Right lobe of liver (tissue), 6 donors: ENCODE data around the gene SPEF1. TPM values are rescaled to one million over a fixed set of nuclear protein-coding genes. Genes with fewer than 3 reads are reported as not detected.
A peak's percentile ranks its signal among the peaks of the same experiment; 100 is the strongest.

Source experiments
- ATAC-seq, 4 donors: fragments of 200-7000 bp; cut with Tn5 transposase; one replicate each; pipeline ENCODE4 v1.9.1; 2020; ENCODE audit warnings: mild to moderate bottlenecking in 4 of 4, moderate library complexity in 4 of 4
- DNase-seq, 3 donors: peaks; one replicate each; pipeline ENCODE4 v3.0.0-alpha.2; 2020
- H3K27ac ChIP-seq, 3 donors: fragments of 200-600 bp; one replicate each; pipeline ENCODE4 v1.8.0; 2022
- H3K27me3 ChIP-seq, 2 donors: fragments of 200-600 bp; one replicate each; pipeline ENCODE4 v1.8.0; 2022
- H3K36me3 ChIP-seq, 4 donors: fragments of 200-600 bp; sonication (generic) in 1 of 4; one replicate each; pipeline versions ENCODE4 v1.5.1 to v1.8.0; 2017 to 2022; ENCODE audit warnings: control low read depth in 1 of 4
- H3K4me1 ChIP-seq, 4 donors: fragments of 200-600 bp; sonication (generic) in 1 of 4; one replicate each; pipeline versions ENCODE4 v1.5.1 to v1.8.0; 2017 to 2022; ENCODE audit warnings: control low read depth in 1 of 4
- H3K4me3 ChIP-seq, 3 donors: fragments of 200-600 bp; one replicate each; pipeline ENCODE4 v1.8.0; 2022
- H3K9me3 ChIP-seq, 4 donors: fragments of 200-600 bp; sonication (generic) in 1 of 4; one replicate each; pipeline versions ENCODE4 v1.5.1 to v1.8.0; 2017 to 2022; ENCODE audit warnings: control low read depth in 1 of 4
- POLR2A ChIP-seq: fragments of 450-650 bp; IDR thresholded peaks from one replicate; pipeline ENCODE4 v1.6.1; 2017; ENCODE audit warnings: antibody characterized with exemption, mild to moderate bottlenecking
- WGBS: methylation state at CpG from one replicate; pipeline ENCODE4 v1.1.6; 2018; ENCODE audit warnings: low coverage, low lambda C conversion rate; ENCODE audit not compliant: insufficient coverage; ENCODE audit errors: missing lambda C conversion rate; 5-methylcytosine and 5-hydroxymethylcytosine counted together
- intact Hi-C, 2 donors: fragments of 100-400 bp; cut with DNase I; formaldehyde crosslinking; loops; one replicate each; pipeline versions ENCODE4 v1.11.2 to v1.14.1; 2022
- total RNA-seq, 6 experiments: library from RNA; depleted of rRNA in 2 of 6; stranded (reverse); fragments of >200 nt in 2 of 6; fragmentation: NEBNext Ultra II Directional in 3 of 6; extraction: Animal tissue kit (Norgen Biotek cat#: 25700) in 3 of 6; gene quantifications; one replicate each; pipeline versions ENCODE4 v1.1.0 to v1.2.4, GENCODE V29; 2016 to 2023
- TF ChIP-seq, protein P1 (sequence below), 4 donors: fragments of 200-600 bp in 3 of 4; fragments of 450-650 bp in 1 of 4; IDR thresholded peaks; one replicate each; pipeline versions ENCODE4 v1.5.1 to v1.8.0; 2016 to 2022; ENCODE audit warnings: antibody characterized with exemption in 4 of 4, mild to moderate bottlenecking in 2 of 4
- donor health status: DM: no; HTN: yes; CAD: no.
- donor health status: DM: no; HTN: no; CAD: no.
- donor health status: DM: no; HTN: no; CAD: no.
- donor health status: DM: no; HTN: yes; CAD: no.
- donor health status: DM: no; HTN: yes; CAD: no.

Gene SPEF1
- total RNA-seq, 6 experiments from 2014 or later, result not detected

GRCh38 chr20:3803289-3803688 is 22.0 kb upstream of the SPEF1 start:
- ATAC-seq (no peak), DNase-seq (no peak)
- Histone ChIP-seq H3K9me3 (no peaks in the 10 kb centered on the region), H3K4me3 (no peak overlapping the region), H3K27ac (peak overlapping the region; percentile 53 to 71 (median 60)), H3K36me3 (peaks cover 0 to 2% (median 0%) of the 10 kb centered on the region in 4 donors), H3K27me3 (no peaks in the 10 kb centered on the region), H3K4me1 (peaks cover 0 to 48% (median 23%) of the 10 kb centered on the region in 4 donors)
- WGBS, result 100% methylated on average over 1 of the region's 14 CpGs
- TF ChIP-seq, protein P1, sequence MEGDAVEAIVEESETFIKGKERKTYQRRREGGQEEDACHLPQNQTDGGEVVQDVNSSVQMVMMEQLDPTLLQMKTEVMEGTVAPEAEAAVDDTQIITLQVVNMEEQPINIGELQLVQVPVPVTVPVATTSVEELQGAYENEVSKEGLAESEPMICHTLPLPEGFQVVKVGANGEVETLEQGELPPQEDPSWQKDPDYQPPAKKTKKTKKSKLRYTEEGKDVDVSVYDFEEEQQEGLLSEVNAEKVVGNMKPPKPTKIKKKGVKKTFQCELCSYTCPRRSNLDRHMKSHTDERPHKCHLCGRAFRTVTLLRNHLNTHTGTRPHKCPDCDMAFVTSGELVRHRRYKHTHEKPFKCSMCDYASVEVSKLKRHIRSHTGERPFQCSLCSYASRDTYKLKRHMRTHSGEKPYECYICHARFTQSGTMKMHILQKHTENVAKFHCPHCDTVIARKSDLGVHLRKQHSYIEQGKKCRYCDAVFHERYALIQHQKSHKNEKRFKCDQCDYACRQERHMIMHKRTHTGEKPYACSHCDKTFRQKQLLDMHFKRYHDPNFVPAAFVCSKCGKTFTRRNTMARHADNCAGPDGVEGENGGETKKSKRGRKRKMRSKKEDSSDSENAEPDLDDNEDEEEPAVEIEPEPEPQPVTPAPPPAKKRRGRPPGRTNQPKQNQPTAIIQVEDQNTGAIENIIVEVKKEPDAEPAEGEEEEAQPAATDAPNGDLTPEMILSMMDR (IDR thresholded peaks at IDR 0.05), result no peak
- TF ChIP-seq POLR2A, result no peak
- intact Hi-C loops, result no loop called here

DNA sequence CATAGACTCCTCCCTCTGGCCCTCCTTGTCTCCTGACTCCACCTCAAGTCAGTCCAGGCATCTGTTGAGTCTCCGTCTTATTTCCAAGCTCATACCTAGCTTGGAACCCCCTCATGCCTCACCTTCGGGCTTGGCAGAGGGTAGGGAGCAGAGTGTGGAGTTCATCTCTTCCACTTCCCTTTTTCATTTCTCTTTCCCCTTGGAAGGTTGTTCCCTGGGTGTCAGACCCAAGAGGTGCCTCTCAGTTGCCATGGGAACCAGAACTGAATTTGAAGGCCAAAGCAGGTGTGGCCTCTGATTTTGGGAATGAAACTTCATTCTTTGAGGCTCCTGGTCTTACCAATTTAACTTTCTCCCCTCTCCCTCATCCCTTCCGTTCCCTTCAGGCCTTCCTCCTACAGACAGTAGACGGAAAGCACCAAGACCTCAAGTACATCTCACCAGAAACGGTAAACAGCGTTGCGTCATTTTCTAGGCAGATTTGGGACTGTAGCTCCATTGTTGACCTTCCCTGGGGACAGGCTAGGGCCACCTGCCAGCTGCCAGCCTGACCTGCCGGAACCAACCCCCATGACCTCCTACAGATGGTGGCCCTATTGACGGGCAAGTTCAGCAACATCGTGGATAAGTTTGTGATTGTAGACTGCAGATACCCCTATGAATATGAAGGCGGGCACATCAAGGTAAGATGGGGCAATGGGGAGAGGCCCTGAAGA is 21.4 kb upstream of the SPEF1 start:
- peak overlapping the region; percentile 60 to 71 (median 67) for H3K27ac ChIP-seq

GRCh38 chr20:3801846-3802245 is 20.6 kb upstream of the SPEF1 start:
- peaks cover 0 to 2% (median 0%) of the 10 kb centered on the region in 4 donors for H3K36me3 ChIP-seq
- no peak overlapping the region for H3K4me3 ChIP-seq
- intact Hi-C loops, result no loop called here
- TF ChIP-seq POLR2A, result no peak
- TF ChIP-seq, protein P1 (IDR thresholded peaks at IDR 0.05), result no peak
- no CpG with 5 or more reads among the region's 13 CpGs for WGBS
- peaks cover 0 to 44% (median 19%) of the 10 kb centered on the region in 4 donors for H3K4me1 ChIP-seq
- DNase-seq (no peak), ATAC-seq (no peak)
- peak overlapping the region in 2 of 3 donors; percentile 67 to 71 for H3K27ac ChIP-seq
- no peaks in the 10 kb centered on the region for H3K27me3 ChIP-seq
- no peaks in the 10 kb centered on the region for H3K9me3 ChIP-seq

More for the DNA sequence above, 21.4 kb upstream of the SPEF1 start:
- Histone ChIP-seq H3K27me3 (no peaks in the 10 kb centered on the region), H3K4me3 (no peak overlapping the region), H3K36me3 (peaks cover 0 to 2% (median 0%) of the 10 kb centered on the region in 4 donors), H3K4me1 (peaks cover 0 to 46% (median 21%) of the 10 kb centered on the region in 4 donors), H3K9me3 (no peaks in the 10 kb centered on the region)
- intact Hi-C loops, result no loop called here
- TF ChIP-seq, protein P1 (IDR thresholded peaks at IDR 0.05), result no peak
- TF ChIP-seq POLR2A, result no peak
- DNase-seq (peak; percentile 82 to 91 (median 89)), ATAC-seq (peak; percentile 56 to 73 (median 71))
- 36% methylated on average over 10 of the region's 11 CpGs for WGBS

DNA sequence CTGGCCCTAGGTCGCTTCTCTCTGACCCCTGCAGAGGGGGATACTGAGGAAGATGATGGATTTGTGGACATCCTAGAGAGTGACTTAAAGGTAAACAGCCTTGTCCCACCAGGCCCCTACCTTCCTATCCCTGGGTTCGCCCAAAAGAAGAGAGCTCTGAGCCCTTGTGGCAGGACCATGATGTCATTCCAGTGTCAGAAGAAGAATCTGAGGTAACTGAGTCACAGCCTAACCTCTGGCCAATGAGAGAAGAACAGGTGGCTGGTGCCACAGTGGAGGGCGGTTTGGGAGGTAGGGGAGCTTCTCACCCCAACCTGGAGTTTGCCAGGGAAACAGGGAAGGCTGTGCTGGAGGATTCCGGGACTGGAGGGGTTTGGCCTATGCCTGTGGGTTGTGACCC is 20.1 kb upstream of the SPEF1 start:
- TF ChIP-seq POLR2A, result no peak
- TF ChIP-seq, protein P1 (IDR thresholded peaks at IDR 0.05), result no peak
- Histone ChIP-seq H3K9me3 (no peaks in the 10 kb centered on the region), H3K4me3 (no peak overlapping the region), H3K27ac (no peak overlapping the region), H3K27me3 (no peaks in the 10 kb centered on the region), H3K36me3 (peaks cover 0 to 2% (median 0%) of the 10 kb centered on the region in 4 donors), H3K4me1 (peaks cover 0 to 44% (median 19%) of the 10 kb centered on the region in 4 donors)
- intact Hi-C loops, result no loop called here
- ATAC-seq (no peak), DNase-seq (peak in 1 of 3 donors; percentile 11)
- WGBS, result 93% methylated on average over 2 of the region's 4 CpGs
